RPMI7951 (cell line): Measurements from ENCODE around the gene SLC45A2. TPM values are rescaled to one million over a fixed set of nuclear protein-coding genes. Genes with fewer than 3 reads are reported as not detected.
"Not testable (repeated sequence)": the region's sequence is repeated elsewhere in the genome, so short reads cannot be mapped to it uniquely, and the experiment has no call there.

Experiments used
- DNase-seq: peaks from one replicate; pipeline ENCODE4 v3.0.0-alpha.2; 2012; ENCODE audit warnings: low read depth
- total RNA-seq: library from RNA; depleted of rRNA; stranded (reverse); fragments of >200 nt; shearing (Covaris generic); gene quantifications from 2 replicates; pipeline ENCODE4 v1.2.3, GENCODE V29; 2014

Gene SLC45A2
- total RNA-seq, 1 experiment from 2014 or later = 2.0 TPM

GRCh38 chr5:33969572-33970452 is 14.7 kb downstream of the SLC45A2 start:
- DNase-seq = peak; percentile 60

DNA sequence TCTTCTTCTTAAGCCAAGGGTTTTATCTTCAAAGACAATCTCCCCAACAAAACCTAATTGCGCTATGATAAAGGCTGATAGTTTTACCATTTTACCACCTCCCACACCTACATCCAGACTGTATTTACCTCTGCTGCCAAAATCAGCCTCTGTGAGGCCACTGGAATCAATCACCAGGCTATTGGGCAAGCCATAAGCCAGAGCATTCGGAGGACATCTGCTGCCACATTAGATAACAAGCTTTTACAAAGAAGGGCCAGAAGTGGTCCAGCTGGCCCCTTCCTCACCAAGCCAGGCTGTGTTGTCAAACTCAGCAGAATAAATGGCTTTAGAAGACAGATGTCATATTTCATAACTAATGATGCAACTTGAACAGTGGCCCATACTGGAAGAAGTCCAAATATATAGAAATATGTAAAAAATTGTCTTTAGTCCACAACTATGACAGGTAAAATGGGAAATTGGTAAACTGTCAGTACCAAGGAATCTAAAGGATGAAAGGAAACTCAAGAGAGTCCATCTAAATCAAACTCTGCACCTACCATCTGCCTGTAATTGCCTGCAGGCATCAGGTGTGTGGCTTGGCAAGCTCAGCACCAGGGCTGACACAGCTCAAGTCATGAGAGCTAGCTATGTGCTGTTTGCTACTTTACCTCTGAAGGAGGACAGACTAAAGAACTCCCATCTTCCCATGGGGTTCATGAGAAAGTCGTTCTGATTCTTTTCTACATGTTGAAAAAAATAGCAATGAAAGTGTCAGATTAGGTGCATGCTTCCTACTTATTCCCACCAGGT is 16.1 kb downstream of the SLC45A2 start:
- DNase-seq = no peak

- no peak for DNase-seq
Measured at GRCh38 chr5:33966805-33967204, 17.7 kb downstream of the SLC45A2 start.

DNA sequence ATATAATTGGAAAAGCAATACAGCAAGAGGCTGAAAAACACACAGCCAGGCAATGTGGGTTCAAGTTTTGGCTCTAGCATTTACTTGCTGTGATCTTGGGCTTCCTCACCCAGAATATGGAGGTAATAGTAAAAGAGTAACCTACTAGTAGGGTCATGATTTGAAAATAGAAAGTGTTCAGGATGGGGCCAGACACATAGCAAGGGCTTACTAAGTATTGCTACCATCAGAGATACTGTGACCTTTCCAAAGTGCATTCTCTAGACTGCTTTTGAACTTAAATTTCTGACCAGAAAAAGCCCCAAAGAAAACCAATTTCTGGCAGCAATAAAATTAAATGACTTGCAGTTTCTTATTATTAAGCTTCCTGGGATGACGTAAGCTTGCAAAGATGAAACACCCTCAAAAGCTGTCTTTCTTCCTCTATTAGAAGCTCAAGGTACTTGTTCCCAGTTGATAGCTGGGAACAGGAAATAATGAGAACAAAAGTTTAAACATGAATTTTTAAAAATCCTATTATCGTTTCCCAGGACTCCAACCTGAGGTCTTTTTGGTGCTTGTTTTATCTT is 20.3 kb downstream of the SLC45A2 start:
- DNase-seq = no peak

DNA sequence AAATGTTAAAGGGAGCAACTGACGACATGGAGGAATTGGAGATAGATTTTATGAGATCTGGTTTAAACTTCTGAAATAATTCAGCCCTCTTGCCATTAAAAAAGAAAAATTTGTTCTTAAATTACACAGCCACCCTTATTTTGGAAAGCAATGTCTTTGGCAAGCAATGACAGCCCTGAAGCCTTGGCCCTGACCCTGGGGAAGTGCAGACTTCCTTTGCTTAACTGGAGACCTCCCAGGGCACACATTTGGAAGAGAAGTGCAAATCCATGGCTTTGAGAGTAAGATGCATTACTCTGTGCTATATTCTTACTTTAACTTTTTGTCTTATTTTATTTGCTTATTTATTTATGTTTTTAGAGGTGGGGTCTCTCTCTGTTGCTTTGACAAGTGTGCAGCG is 26.3 kb downstream of the SLC45A2 start:
- no peak for DNase-seq

GRCh38 chr5:33957577-33958150 is 26.8 kb downstream of the SLC45A2 start:
- no peak for DNase-seq

DNA sequence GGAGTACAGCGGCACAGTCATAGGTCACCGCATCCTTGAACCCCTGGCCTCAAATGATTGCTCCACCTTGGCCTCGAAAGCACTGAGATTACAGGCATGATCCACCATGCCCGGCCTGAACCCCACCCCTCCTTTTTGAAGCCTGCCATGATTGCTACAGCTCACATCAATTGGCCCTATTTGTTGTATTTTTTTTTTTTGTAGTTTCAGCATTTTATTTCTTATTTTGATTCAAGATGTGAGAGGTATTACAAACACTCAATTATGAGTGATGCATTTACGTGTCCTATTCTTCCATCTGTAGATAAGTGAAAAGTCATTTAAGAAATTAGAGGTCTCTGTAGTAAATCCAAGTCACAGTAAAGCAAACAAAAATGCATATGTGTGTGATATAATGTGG is 32.3 kb downstream of the SLC45A2 start:
- not testable (repeated sequence) for DNase-seq

DNA sequence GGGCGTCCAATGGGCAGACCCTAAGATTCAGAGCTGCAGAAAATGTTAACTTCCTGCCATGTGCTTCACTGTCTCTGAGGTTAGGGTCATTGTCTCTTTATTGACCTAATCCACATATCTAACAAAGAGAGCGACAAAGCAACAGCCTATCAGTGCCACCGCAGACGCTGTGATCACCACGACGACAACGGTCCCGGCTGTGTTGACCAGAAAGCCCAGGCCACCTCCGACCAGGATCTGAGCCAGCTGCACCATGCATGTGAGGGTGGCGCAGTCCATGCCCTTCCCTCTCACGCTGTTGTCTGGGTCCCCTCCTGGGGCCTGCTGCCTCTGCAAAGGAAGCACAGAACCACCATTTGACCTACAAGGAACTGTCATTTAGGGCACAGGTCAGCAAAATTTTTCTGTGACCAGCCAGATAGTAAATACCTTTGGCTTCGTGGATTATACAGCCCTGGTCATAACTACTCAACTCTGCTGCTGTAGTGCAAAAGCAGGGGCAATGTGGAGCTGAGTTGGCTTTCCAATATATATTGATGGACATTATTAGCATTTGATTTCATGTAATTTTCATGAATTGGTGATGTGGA is 39.9 kb downstream of the SLC45A2 start:
- no peak for DNase-seq

DNA sequence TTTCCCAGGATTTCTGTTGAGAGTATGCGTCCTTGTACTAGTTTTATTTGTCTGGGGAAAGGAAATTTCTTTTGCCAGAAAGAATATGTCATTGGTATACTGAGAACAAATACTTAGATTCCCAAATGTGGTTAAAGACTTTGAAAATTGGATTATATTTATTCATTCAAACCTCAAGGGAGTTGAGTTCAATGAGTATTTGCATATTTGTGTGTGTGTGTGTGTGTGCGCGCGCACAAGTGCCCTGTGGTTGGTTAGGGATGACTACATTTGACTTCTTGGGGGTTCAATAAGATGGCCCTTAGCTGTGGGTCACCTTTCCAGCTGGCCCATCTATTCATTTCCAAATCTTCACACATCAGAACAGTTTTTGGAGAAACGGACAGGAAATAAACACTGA is 43.4 kb downstream of the SLC45A2 start:
- no peak for DNase-seq

- peak; percentile 56 for DNase-seq
Measured at GRCh38 chr5:33939556-33940262, 44.8 kb downstream of the SLC45A2 start.

DNA sequence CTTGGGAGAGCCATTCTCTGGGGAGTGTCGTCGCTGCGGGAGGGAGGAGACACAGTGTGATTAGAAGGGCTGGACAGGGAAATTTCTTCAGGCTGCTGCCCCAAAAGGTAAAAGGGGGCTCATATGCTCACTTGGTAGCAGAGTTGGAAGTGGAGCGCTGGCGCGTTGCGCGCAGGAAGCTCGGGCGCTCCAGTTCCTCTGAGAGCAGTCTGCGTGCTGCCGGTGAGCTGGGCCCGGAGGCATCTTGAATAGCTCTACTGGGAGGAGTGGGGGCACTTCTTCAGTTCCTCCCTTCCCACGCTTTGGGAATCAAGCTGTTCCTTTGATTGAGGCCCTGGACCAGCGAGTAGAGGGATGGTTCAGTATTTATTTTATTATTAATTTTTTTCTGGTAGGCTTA is 45.6 kb downstream of the SLC45A2 start:
- no peak for DNase-seq

DNA sequence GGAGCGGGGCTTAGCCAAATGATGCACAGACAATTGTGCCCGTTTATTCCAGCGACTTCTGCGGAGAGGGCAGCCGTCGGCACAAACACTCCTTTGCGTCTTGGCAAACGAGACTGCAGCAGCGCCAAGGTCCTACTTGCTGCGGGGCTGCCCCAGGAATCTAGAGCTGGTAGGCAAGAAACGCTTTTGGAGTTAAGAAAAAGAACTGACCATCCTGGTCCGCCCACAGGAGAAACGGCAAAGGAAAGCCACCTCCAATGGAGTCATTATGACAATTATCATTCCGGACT is 46.0 kb downstream of the SLC45A2 start:
- DNase-seq = no peak

- no peak for DNase-seq
Measured at GRCh38 chr5:33937707-33938506, 46.6 kb downstream of the SLC45A2 start.

GRCh38 chr5:33937017-33937706 is 47.3 kb downstream of the SLC45A2 start:
- DNase-seq = no peak

DNA sequence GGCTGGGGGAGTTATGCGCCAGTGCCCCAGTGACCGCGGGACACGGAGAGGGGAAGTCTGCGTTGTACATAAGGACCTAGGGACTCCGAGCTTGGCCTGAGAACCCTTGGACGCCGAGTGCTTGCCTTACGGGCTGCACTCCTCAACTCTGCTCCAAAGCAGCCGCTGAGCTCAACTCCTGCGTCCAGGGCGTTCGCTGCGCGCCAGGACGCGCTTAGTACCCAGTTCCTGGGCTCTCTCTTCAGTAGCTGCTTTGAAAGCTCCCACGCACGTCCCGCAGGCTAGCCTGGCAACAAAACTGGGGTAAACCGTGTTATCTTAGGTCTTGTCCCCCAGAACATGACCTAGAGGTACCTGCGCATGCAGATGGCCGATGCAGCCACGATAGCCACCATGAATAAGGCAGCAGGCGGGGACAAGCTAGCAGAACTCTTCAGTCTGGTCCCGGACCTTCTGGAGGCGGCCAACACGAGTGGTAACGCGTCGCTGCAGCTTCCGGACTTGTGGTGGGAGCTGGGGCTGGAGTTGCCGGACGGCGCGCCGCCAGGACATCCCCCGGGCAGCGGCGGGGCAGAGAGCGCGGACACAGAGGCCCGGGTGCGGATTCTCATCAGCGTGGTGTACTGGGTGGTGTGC is 48.0 kb downstream of the SLC45A2 start, which contains the start of gene RXFP3:
RXFP3 (plus strand) TSS at position 6 of the 636 bp plus-strand sequence; CDS start at position 361, 355 bp downstream.
- peak; percentile 45 for DNase-seq

GRCh38 chr5:33936004-33936380 is 48.5 kb downstream of the SLC45A2 start:
- peak; percentile 63 for DNase-seq

DNA sequence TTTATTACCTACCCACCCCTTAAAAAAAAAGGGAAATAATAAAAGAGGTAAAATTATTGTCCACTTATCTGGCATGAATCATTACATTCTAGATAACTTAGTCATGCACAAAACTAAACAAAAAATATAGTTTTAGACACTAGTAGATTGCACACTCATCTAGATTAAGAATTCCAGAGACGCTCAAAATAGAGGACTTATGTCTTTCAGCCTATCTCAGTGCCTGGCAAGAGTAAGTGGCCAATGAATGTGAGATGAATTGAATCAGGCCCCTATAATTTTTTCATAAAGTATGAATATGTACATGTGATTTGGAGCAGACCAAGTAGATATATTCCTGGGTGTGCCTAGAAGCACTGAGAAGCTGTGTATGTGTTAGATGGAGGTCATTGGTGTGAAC is 50.3 kb downstream of the SLC45A2 start:
- peak; percentile 52 for DNase-seq

- peak; percentile 9 for DNase-seq
Measured at GRCh38 chr5:33933723-33934169, 50.7 kb downstream of the SLC45A2 start.

- no peak for DNase-seq
Measured at GRCh38 chr5:33931136-33931535, 53.4 kb downstream of the SLC45A2 start.
